ENCODE data around the gene C2orf68.

GRCh38 chr2:85642725-85643124 lies 30.9 kb upstream of the C2orf68 start:
- TF ChIP-seq, protein P1, sequence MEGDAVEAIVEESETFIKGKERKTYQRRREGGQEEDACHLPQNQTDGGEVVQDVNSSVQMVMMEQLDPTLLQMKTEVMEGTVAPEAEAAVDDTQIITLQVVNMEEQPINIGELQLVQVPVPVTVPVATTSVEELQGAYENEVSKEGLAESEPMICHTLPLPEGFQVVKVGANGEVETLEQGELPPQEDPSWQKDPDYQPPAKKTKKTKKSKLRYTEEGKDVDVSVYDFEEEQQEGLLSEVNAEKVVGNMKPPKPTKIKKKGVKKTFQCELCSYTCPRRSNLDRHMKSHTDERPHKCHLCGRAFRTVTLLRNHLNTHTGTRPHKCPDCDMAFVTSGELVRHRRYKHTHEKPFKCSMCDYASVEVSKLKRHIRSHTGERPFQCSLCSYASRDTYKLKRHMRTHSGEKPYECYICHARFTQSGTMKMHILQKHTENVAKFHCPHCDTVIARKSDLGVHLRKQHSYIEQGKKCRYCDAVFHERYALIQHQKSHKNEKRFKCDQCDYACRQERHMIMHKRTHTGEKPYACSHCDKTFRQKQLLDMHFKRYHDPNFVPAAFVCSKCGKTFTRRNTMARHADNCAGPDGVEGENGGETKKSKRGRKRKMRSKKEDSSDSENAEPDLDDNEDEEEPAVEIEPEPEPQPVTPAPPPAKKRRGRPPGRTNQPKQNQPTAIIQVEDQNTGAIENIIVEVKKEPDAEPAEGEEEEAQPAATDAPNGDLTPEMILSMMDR (IDR thresholded peaks at IDR 0.05): no peak
- no peak for TF ChIP-seq POLR2A (IDR thresholded peaks at IDR 0.05)

Data from uterus (tissue), 2 donors.